ENCODE measurements around the gene KCNAB1. TPM values are rescaled to one million over a fixed set of nuclear protein-coding genes. Genes with fewer than 3 reads are reported as not detected.
A peak's percentile ranks its signal among the peaks of the same experiment; 100 is the strongest.

The KCNAB1 gene
- total and polyA plus RNA-seq, 10 of the 15 experiments (the other 5 are each of a cell fraction or from before 2014, with no cell fraction given), result 0.11 to 0.69 (median 0.43) TPM; not detected in 6

GRCh38 chr3:156554842-156555687, 434.7 kb downstream of the KCNAB1 start, which contains the start of gene SSR3 (continued):
- TF ChIP-seq CEBPZ (IDR thresholded peaks at IDR 0.05; ENCODE audit: low read depth, low read length) (peak; percentile 64; the same call in 1 of the 2 replicates), NFYA (IDR thresholded peaks at IDR 0.05; ENCODE audit: borderline replicate concordance, low read depth, low read length) (peak; percentile 36), ZNF217 (IDR thresholded peaks at IDR 0.05) (no peak), SP1 (IDR thresholded peaks at IDR 0.05; ENCODE audit: low read depth, low read length) (peak; percentile 98), NFYB (IDR thresholded peaks at IDR 0.05; ENCODE audit: insufficient read depth, low read depth, low read length) (peak; percentile 98), BHLHE40 (IDR thresholded peaks at IDR 0.05; ENCODE audit: borderline replicate concordance in 1 of 2, low read depth in 2 of 2, low read length in 1 of 2) (peak; percentile 64; a peak in 2 of 4 replicates), NR2C1 (IDR thresholded peaks at IDR 0.05) (peak; percentile 49; the same call in 1 of the 2 replicates), SIN3A (IDR thresholded peaks at IDR 0.05; ENCODE audit: low read depth, low read length) (peak; percentile 79; the same call in 1 of the 2 replicates), USF1 (IDR thresholded peaks at IDR 0.05; ENCODE audit: borderline replicate concordance, extremely low read length, insufficient read depth, low read depth, low read length) (peak; percentile 90), REST (IDR thresholded peaks at IDR 0.05; ENCODE audit: low read depth, low read length) (no peak), STAT1 (conservative IDR thresholded peaks at IDR 0.05) (no peak), ZSCAN29 (IDR thresholded peaks at IDR 0.05) (no peak), SIX5 (IDR thresholded peaks at IDR 0.05; ENCODE audit: low read depth, low read length, severe bottlenecking) (peak; percentile 93), KDM1A (IDR thresholded peaks at IDR 0.05; ENCODE audit: borderline replicate concordance) (no peak), RELB (IDR thresholded peaks at IDR 0.05; ENCODE audit: low read depth) (0 out of 2 replicates have a peak, but pooled peaks have one; percentile 41), HDGF (IDR thresholded peaks at IDR 0.05) (peak; percentile 71; the same call in 1 of the 2 replicates), TAF1 (IDR thresholded peaks at IDR 0.05; ENCODE audit: borderline replicate concordance, low read depth, low read length) (peak; percentile 79), GABPA (IDR thresholded peaks at IDR 0.05; ENCODE audit: low read depth) (peak; percentile 91), EGR1 (IDR thresholded peaks at IDR 0.05; ENCODE audit: borderline replicate concordance in 1 of 2, low read depth in 2 of 2, low read length in 2 of 2) (peak; percentile 12 to 94)
